Smooth muscle cell (in vitro differentiated cells): ENCODE data around the gene THOP1. TPM values are rescaled to one million over a fixed set of nuclear protein-coding genes. Genes with fewer than 3 reads are reported as not detected.

ENCODE experiments used
- DNase-seq: peaks from one replicate; lab custom pipeline; 2025; ENCODE audit not compliant: unreplicated experiment; lab: John Stamatoyannopoulos, UW
- H2AFZ ChIP-seq: fragments of 200-600 bp; sonication (generic); 2 replicates; pipeline ENCODE4 v1.6.0; 2016; ENCODE audit warnings: antibody characterized with exemption, low read depth, mild to moderate bottlenecking
- H3F3A ChIP-seq: fragments of 200-600 bp; sonication (generic); 2 replicates; pipeline ENCODE4 v1.6.0; 2017; ENCODE audit warnings: antibody characterized with exemption, low read depth
- H3K27ac ChIP-seq: fragments of 200-600 bp; sonication (generic); 2 replicates; pipeline ENCODE4 v1.5.1; 2016; ENCODE audit warnings: low read depth, mild to moderate bottlenecking
- H3K27me3 ChIP-seq: fragments of 200-600 bp; sonication (generic); 2 replicates; pipeline ENCODE4 v1.6.1; 2016; ENCODE audit warnings: low read depth, mild to moderate bottlenecking
- H3K36me3 ChIP-seq: fragments of 200-600 bp; sonication (generic); 2 replicates; pipeline ENCODE4 v1.5.1; 2016; ENCODE audit warnings: low read depth
- H3K4me1 ChIP-seq: fragments of 200-600 bp; sonication (generic); 2 replicates; pipeline ENCODE4 v1.5.1; 2016; ENCODE audit warnings: low read depth
- H3K4me2 ChIP-seq: fragments of 200-600 bp; sonication (generic); 2 replicates; pipeline ENCODE4 v1.6.0; 2016; ENCODE audit warnings: mild to moderate bottlenecking
- H3K4me3 ChIP-seq: fragments of 200-600 bp; sonication (generic); 2 replicates; pipeline ENCODE4 v1.5.1; 2016; ENCODE audit warnings: mild to moderate bottlenecking
- H3K79me2 ChIP-seq: fragments of 200-600 bp; sonication (generic); 2 replicates; pipeline ENCODE4 v1.6.0; 2016; ENCODE audit warnings: low read depth, mild to moderate bottlenecking
- H3K9ac ChIP-seq: fragments of 200-600 bp; sonication (generic); 2 replicates; pipeline ENCODE4 v1.6.0; 2016; ENCODE audit warnings: low read depth
- H3K9me3 ChIP-seq: fragments of 200-600 bp; sonication (generic); replicated peaks from 2 replicates; pipeline ENCODE4 v1.5.1; 2016; ENCODE audit warnings: low read depth
- H4K20me1 ChIP-seq: fragments of 200-600 bp; sonication (generic); 2 replicates; pipeline ENCODE4 v1.6.0; 2016; ENCODE audit warnings: low read depth
- WGBS: methylation state at CpG from one replicate; pipeline ENCODE4 v1.1.7; 2016; ENCODE audit warnings: low lambda C conversion rate; 5-methylcytosine and 5-hydroxymethylcytosine counted together
- polyA plus RNA-seq: library from polyadenylated mRNA; unstranded; fragments of >200 nt; fragmentation: Nextera tagmentation; extraction: Ambion mirVana; gene quantifications from 2 replicates; pipeline ENCODE4 v1.2.1, GENCODE V29; 2016
- total RNA-seq: library from RNA; depleted of rRNA; stranded (reverse); fragments of >200 nt; gene quantifications from 2 replicates; pipeline ENCODE4 v1.2.3, GENCODE V29; 2014
- TF ChIP-seq, protein P1 (sequence below): fragments of 200-600 bp; sonication (generic); IDR thresholded peaks from 2 replicates; pipeline ENCODE4 v1.5.1; 2017; ENCODE audit warnings: borderline replicate concordance, mild to moderate bottlenecking, antibody characterized with exemption; ENCODE audit not compliant: insufficient read depth, poor library complexity, severe bottlenecking

Gene THOP1
- total and polyA plus RNA-seq, 2 experiments from 2014 or later: 40.5 to 65.6 TPM

DNA sequence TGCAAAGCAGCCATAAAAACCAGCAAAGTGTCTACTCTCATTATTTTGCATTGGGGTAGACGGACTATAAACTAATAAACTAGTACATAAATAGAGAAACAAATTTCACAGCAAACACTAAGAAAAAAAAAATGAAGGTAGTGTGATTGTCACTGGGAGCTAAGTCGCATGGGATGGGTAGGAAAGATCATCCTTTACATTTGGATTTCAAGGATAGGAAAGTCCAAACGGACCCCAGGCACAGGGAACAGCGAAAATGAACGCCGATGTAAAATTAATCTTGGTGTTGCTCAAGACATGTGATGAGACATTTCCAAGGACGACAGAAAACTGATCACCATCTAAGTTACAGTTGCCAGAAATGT is 1.5 kb upstream of the THOP1 start:
- no peak for DNase-seq
- Histone ChIP-seq H3K9ac (no peak overlapping the region), H3K4me1 (peaks cover 14% of the 10 kb centered on the region), H4K20me1 (peaks cover 37% of the 10 kb centered on the region), H3K27me3 (no peaks in the 10 kb centered on the region), H3K4me2 (peak overlapping the region; percentile 82), H3K27ac (peak overlapping the region; percentile 82), H3K4me3 (peak overlapping the region; percentile 85), H3K36me3 (no peaks in the 10 kb centered on the region), H2AFZ (peak overlapping the region; percentile 44), H3K79me2 (peaks cover 71% of the 10 kb centered on the region), H3F3A (peaks cover 7% of the 10 kb centered on the region), H3K9me3 (no peaks in the 10 kb centered on the region)
- WGBS: 92% methylated on average over 7 of the region's 7 CpGs
- TF ChIP-seq, protein P1, sequence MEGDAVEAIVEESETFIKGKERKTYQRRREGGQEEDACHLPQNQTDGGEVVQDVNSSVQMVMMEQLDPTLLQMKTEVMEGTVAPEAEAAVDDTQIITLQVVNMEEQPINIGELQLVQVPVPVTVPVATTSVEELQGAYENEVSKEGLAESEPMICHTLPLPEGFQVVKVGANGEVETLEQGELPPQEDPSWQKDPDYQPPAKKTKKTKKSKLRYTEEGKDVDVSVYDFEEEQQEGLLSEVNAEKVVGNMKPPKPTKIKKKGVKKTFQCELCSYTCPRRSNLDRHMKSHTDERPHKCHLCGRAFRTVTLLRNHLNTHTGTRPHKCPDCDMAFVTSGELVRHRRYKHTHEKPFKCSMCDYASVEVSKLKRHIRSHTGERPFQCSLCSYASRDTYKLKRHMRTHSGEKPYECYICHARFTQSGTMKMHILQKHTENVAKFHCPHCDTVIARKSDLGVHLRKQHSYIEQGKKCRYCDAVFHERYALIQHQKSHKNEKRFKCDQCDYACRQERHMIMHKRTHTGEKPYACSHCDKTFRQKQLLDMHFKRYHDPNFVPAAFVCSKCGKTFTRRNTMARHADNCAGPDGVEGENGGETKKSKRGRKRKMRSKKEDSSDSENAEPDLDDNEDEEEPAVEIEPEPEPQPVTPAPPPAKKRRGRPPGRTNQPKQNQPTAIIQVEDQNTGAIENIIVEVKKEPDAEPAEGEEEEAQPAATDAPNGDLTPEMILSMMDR: no peak

DNA sequence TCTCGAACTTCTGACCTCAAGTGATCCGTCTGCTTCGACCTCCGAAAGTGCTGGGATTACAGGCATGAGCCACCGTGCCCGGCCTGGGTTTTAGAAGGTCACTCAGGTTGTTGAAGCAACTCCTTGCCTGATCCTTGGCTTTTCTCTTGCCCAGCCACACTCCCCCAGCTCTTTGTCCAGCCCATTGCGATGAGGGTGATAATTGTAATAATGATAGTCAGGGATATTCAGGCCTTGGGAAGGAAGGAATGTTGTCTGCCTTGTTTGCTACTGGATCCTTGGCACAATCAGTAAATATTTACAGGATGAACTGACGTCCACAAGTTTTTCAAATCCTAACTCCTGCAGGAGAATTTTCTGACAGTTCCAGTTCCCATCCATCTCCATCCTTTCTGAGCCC is 1.8 kb downstream of the THOP1 start:
- Histone ChIP-seq H3K79me2 (peaks cover 41% of the 10 kb centered on the region), H3K9ac (no peak overlapping the region), H2AFZ (no peak overlapping the region), H3K9me3 (no peaks in the 10 kb centered on the region), H3K27ac (no peak overlapping the region), H3K4me3 (no peak overlapping the region), H3F3A (peaks cover 7% of the 10 kb centered on the region), H4K20me1 (peaks cover 4% of the 10 kb centered on the region), H3K4me2 (no peak overlapping the region), H3K36me3 (no peaks in the 10 kb centered on the region), H3K27me3 (no peaks in the 10 kb centered on the region), H3K4me1 (peaks cover 14% of the 10 kb centered on the region)
- 91% methylated on average over 8 of the region's 8 CpGs for WGBS
- DNase-seq: no peak
- TF ChIP-seq, protein P1: no peak

GRCh38 chr19:2788237-2788636 is 2.9 kb downstream of the THOP1 start:
- Histone ChIP-seq H4K20me1 (no peaks in the 10 kb centered on the region), H3K27ac (no peak overlapping the region), H3K9me3 (no peaks in the 10 kb centered on the region), H3K36me3 (no peaks in the 10 kb centered on the region), H3K4me3 (no peak overlapping the region), H3K9ac (no peak overlapping the region), H3K79me2 (peaks cover 31% of the 10 kb centered on the region), H3K27me3 (no peaks in the 10 kb centered on the region), H2AFZ (no peak overlapping the region), H3K4me1 (peaks cover 14% of the 10 kb centered on the region), H3F3A (peaks cover 7% of the 10 kb centered on the region), H3K4me2 (no peak overlapping the region)
- 93% methylated on average over 5 of the region's 5 CpGs for WGBS
- DNase-seq: no peak
- TF ChIP-seq, protein P1: no peak

- Histone ChIP-seq H3K79me2 (peaks cover 31% of the 10 kb centered on the region), H3K4me1 (peaks cover 8% of the 10 kb centered on the region)
Observed at GRCh38 chr19:2790194-2790556, 4.9 kb downstream of the THOP1 start.

More at GRCh38 chr19:2790194-2790556, 4.9 kb downstream of the THOP1 start:
- Histone ChIP-seq H2AFZ (no peak overlapping the region), H3K4me2 (no peak overlapping the region), H4K20me1 (no peaks in the 10 kb centered on the region), H3F3A (no peaks in the 10 kb centered on the region), H3K9ac (no peak overlapping the region), H3K27ac (no peak overlapping the region), H3K9me3 (no peaks in the 10 kb centered on the region), H3K36me3 (no peaks in the 10 kb centered on the region), H3K27me3 (no peaks in the 10 kb centered on the region), H3K4me3 (no peak overlapping the region)
- DNase-seq: no peak
- TF ChIP-seq, protein P1: no peak
- WGBS: 91% methylated on average over 14 of the region's 14 CpGs
